K562 (cell line): Measurements from ENCODE around the gene CMTM4. TPM values are rescaled to one million over a fixed set of nuclear protein-coding genes. Genes with fewer than 3 reads are reported as not detected.

Experiments used
- CREBBP ChIP-seq: IDR thresholded peaks from one replicate; pipeline ENCODE4 v1.6.1; 2012; ENCODE audit warnings: low read depth, mild to moderate bottlenecking, control low read depth, inconsistent platforms, low read length
- HDAC6 ChIP-seq: IDR thresholded peaks from 2 replicates; pipeline ENCODE4 v1.6.1; 2012; ENCODE audit warnings: low read depth, mild to moderate bottlenecking, control low read depth, inconsistent platforms, low read length, moderate library complexity
- HDGF ChIP-seq: fragments of 450-650 bp; IDR thresholded peaks from 2 replicates; pipeline ENCODE4 v1.6.1; 2016
- HIVEP1 ChIP-seq: fragments of 250-450 bp; sonication (Bioruptor Pico); IDR thresholded peaks from 2 replicates; pipeline ENCODE4 v1.4.0; 2020; ENCODE audit warnings: mild to moderate bottlenecking
- KDM4B ChIP-seq, 2 experiments: fragments of 450-650 bp in 1 of 2; sonication (generic) in 1 of 2; IDR thresholded peaks; 2 replicates each; pipeline ENCODE4 v1.6.1; 2016 to 2017; ENCODE audit warnings: borderline replicate concordance in 2 of 2, antibody characterized with exemption in 1 of 2, low read depth in 1 of 2, mild to moderate bottlenecking in 1 of 2
- KLF1 ChIP-seq: fragments of 450-650 bp; IDR thresholded peaks from 2 replicates; pipeline ENCODE4 v1.6.1; 2016; ENCODE audit warnings: missing genetic modification characterization, missing compliant biosample characterization
- L3MBTL2 ChIP-seq: fragments of 450-650 bp; IDR thresholded peaks from 2 replicates; pipeline ENCODE4 v1.6.1; 2016; ENCODE audit warnings: mild to moderate bottlenecking, moderate library complexity
- PTRF ChIP-seq: fragments of 450-650 bp; IDR thresholded peaks from 2 replicates; pipeline ENCODE4 v1.6.1; 2016; ENCODE audit warnings: mild to moderate bottlenecking, missing genetic modification characterization, missing compliant biosample characterization
- SAP30 ChIP-seq: fragments of 200-600 bp; sonication (generic); IDR thresholded peaks from 2 replicates; pipeline ENCODE4 v1.6.1; 2012; ENCODE audit warnings: borderline replicate concordance, low read depth, mild to moderate bottlenecking, moderate library complexity, low read length, control low read depth, inconsistent platforms; ENCODE audit not compliant: insufficient read depth, poor library complexity, severe bottlenecking
- TAF9B ChIP-seq: fragments of 450-650 bp; IDR thresholded peaks from 2 replicates; pipeline ENCODE4 v1.6.1; 2018; ENCODE audit warnings: mild to moderate bottlenecking; ENCODE audit not compliant: partially characterized antibody
- TCF3 ChIP-seq: sonication (generic); formaldehyde crosslinking; IDR thresholded peaks from 2 replicates; pipeline ENCODE4 v1.4.0; 2020; ENCODE audit warnings: mild to moderate bottlenecking, missing genetic modification reagents
- polyA plus RNA-seq, 8 experiments: library from polyadenylated mRNA; depleted of rRNA in 4 of 8; stranded (reverse) in 5 of 8; unstranded in 3 of 8; fragments of >200 nt; fragmentation: Nextera tagmentation in 2 of 8; fragmentation: Illumina TruSeq in 1 of 8; extraction: Ambion mirVana in 2 of 8; extraction: Trizol in 1 of 8; gene quantifications; 2 replicates each; pipeline versions ENCODE4 v1.2.1 to v1.2.3, GENCODE V29; 2011 to 2014; ENCODE audit warnings: inconsistent platforms in 1 of 8, missing spikeins in 1 of 8
- total RNA-seq, 7 experiments: library from RNA; depleted of rRNA in 6 of 7; stranded (reverse); fragments of >200 nt in 6 of 7; fragmentation: Illumina TruSeq in 2 of 7; extraction: Trizol in 2 of 7; gene quantifications; 2 replicates each; pipeline versions ENCODE4 v1.2.1 to v1.2.3, GENCODE V29; 2011 to 2021; ENCODE audit warnings: low replicate concordance in 1 of 7
- TF ChIP-seq, protein P1 (sequence below): sonication (generic); formaldehyde crosslinking; IDR thresholded peaks from 2 replicates; pipeline ENCODE4 v1.8.0; 2022; ENCODE audit warnings: mild to moderate bottlenecking, missing genetic modification reagents
- TF ChIP-seq, protein P2 (sequence below): sonication (generic); formaldehyde crosslinking; IDR thresholded peaks from 2 replicates; pipeline ENCODE4 v1.8.0; 2023; ENCODE audit warnings: mild to moderate bottlenecking, missing genetic modification reagents
- TF ChIP-seq, protein P3 (sequence below), 2 experiments: fragments of 450-650 bp; formaldehyde crosslinking in 1 of 2; IDR thresholded peaks; 2 replicates each; pipeline versions ENCODE4 v1.4.0 to v1.6.1; 2014 to 2020; ENCODE audit warnings: mild to moderate bottlenecking in 2 of 2, borderline replicate concordance in 1 of 2, low read depth in 1 of 2
- TF ChIP-seq, protein P4 (sequence below): fragments of 250-450 bp; sonication (Bioruptor Pico); IDR thresholded peaks from 2 replicates; pipeline ENCODE4 v1.8.0; 2022; ENCODE audit warnings: moderate library complexity, mild to moderate bottlenecking, inconsistent platforms

CMTM4 gene
- total and polyA plus RNA-seq, 9 of the 15 experiments (the other 6 are each of a cell fraction or from before 2014, with no cell fraction given) = 2.0 to 21.3 (median 12.5) TPM

DNA sequence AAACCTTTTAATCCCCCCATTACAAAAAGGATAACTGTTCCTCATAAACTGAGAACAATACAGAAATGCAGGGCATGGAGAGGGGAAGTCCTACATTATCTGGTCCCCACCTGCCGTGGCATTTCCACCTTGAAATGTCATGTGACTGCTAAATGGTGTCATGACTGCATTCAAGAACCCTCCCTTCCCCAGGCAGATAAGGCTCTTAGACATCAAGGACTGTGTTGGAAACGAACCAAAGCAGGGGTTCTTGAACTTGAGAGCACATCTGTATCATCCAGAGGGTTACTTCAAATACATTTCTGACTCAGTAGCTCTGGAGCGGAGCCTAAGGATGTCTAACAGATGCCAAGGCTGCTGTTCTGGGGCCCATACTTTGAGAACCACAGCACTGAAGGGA is 73.7 kb downstream of the CMTM4 start (continued):
- TF ChIP-seq HIVEP1 (CRISPR knock-in tag) (no peak), PTRF (tag) (no peak), TAF9B (no peak), SAP30 (no peak), CREBBP (no peak), L3MBTL2 (no peak), HDGF (no peak), HDAC6 (no peak), KDM4B (IDR thresholded peaks at IDR 0.05; ENCODE audit: borderline replicate concordance in 2 of 2, low read depth in 1 of 2) (no peak), TCF3 (CRISPR knock-in tag) (peak; percentile 34; the same call in 1 of the 2 replicates), KLF1 (tag) (no peak)
- TF ChIP-seq, protein P1, sequence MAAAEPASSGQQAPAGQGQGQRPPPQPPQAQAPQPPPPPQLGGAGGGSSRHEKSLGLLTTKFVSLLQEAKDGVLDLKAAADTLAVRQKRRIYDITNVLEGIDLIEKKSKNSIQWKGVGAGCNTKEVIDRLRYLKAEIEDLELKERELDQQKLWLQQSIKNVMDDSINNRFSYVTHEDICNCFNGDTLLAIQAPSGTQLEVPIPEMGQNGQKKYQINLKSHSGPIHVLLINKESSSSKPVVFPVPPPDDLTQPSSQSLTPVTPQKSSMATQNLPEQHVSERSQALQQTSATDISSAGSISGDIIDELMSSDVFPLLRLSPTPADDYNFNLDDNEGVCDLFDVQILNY (CRISPR knock-in tag) = no peak
- TF ChIP-seq, protein P2, sequence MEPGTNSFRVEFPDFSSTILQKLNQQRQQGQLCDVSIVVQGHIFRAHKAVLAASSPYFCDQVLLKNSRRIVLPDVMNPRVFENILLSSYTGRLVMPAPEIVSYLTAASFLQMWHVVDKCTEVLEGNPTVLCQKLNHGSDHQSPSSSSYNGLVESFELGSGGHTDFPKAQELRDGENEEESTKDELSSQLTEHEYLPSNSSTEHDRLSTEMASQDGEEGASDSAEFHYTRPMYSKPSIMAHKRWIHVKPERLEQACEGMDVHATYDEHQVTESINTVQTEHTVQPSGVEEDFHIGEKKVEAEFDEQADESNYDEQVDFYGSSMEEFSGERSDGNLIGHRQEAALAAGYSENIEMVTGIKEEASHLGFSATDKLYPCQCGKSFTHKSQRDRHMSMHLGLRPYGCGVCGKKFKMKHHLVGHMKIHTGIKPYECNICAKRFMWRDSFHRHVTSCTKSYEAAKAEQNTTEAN (CRISPR knock-in tag) = no peak
- TF ChIP-seq, protein P3, sequence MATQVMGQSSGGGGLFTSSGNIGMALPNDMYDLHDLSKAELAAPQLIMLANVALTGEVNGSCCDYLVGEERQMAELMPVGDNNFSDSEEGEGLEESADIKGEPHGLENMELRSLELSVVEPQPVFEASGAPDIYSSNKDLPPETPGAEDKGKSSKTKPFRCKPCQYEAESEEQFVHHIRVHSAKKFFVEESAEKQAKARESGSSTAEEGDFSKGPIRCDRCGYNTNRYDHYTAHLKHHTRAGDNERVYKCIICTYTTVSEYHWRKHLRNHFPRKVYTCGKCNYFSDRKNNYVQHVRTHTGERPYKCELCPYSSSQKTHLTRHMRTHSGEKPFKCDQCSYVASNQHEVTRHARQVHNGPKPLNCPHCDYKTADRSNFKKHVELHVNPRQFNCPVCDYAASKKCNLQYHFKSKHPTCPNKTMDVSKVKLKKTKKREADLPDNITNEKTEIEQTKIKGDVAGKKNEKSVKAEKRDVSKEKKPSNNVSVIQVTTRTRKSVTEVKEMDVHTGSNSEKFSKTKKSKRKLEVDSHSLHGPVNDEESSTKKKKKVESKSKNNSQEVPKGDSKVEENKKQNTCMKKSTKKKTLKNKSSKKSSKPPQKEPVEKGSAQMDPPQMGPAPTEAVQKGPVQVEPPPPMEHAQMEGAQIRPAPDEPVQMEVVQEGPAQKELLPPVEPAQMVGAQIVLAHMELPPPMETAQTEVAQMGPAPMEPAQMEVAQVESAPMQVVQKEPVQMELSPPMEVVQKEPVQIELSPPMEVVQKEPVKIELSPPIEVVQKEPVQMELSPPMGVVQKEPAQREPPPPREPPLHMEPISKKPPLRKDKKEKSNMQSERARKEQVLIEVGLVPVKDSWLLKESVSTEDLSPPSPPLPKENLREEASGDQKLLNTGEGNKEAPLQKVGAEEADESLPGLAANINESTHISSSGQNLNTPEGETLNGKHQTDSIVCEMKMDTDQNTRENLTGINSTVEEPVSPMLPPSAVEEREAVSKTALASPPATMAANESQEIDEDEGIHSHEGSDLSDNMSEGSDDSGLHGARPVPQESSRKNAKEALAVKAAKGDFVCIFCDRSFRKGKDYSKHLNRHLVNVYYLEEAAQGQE (IDR thresholded peaks at IDR 0.05; ENCODE audit: borderline replicate concordance) = no peak
- TF ChIP-seq, protein P3 (CRISPR knock-in tag; IDR thresholded peaks at IDR 0.05; ENCODE audit: low read depth) = no peak
- TF ChIP-seq, protein P4, sequence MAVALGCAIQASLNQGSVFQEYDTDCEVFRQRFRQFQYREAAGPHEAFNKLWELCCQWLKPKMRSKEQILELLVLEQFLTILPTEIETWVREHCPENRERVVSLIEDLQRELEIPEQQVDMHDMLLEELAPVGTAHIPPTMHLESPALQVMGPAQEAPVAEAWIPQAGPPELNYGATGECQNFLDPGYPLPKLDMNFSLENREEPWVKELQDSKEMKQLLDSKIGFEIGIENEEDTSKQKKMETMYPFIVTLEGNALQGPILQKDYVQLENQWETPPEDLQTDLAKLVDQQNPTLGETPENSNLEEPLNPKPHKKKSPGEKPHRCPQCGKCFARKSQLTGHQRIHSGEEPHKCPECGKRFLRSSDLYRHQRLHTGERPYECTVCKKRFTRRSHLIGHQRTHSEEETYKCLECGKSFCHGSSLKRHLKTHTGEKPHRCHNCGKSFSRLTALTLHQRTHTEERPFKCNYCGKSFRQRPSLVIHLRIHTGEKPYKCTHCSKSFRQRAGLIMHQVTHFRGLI = no peak
